Caco-2 (cell line): ENCODE data around the gene RPP14. TPM values are rescaled to one million over a fixed set of nuclear protein-coding genes. Genes with fewer than 3 reads are reported as not detected.
"Not testable (repeated sequence)": the region's sequence is repeated elsewhere in the genome, so short reads cannot be mapped to it uniquely, and the experiment has no call there.

Experiments
- BruUV-seq: library from RNA; stranded (reverse); fragments of 400-500 nt; replicated peaks from 2 replicates; lab custom pipeline; 2021; lab: Mats Ljungman, UMichigan
- CTCF ChIA-PET: fragments of 300-600 bp; sonication (Branson Sonifier 250); formaldehyde crosslinking; loops from one replicate; lab custom pipeline; 2022; ENCODE audit warnings: antibody characterized with exemption; lab: Charles Lee
- POLR2A ChIA-PET: fragments of 300-600 bp; sonication (Branson Sonifier 250); formaldehyde crosslinking; loops from one replicate; lab custom pipeline; 2022; ENCODE audit warnings: antibody characterized with exemption; lab: Charles Lee
- DNase-seq, 2 experiments: peaks; one replicate each; pipeline versions ENCODE4 v3.0.0 to v3.0.0-alpha.2; 2020 to 2022
- H3K27me3 ChIP-seq: replicated peaks from 2 replicates; pipeline ENCODE4 v1.6.0; 2011; ENCODE audit warnings: low read length; ENCODE audit not compliant: control insufficient read depth, insufficient read depth
- H3K36me3 ChIP-seq: 2 replicates; pipeline ENCODE4 v1.5.1; 2011; ENCODE audit warnings: low read length; ENCODE audit not compliant: control insufficient read depth, insufficient read depth
- H3K4me1 ChIP-seq: fragments of 250-450 bp; sonication (Bioruptor Pico); 2 replicates; pipeline ENCODE4 v1.5.1; 2020; ENCODE audit warnings: mild to moderate bottlenecking
- H3K4me3 ChIP-seq: 2 replicates; pipeline ENCODE4 v1.5.1; 2011; ENCODE audit warnings: low read depth, mild to moderate bottlenecking, control low read depth, low read length
- H3K9me3 ChIP-seq: fragments of 250-450 bp; sonication (Bioruptor Pico); 2 replicates; pipeline ENCODE4 v1.5.1; 2020; ENCODE audit warnings: mild to moderate bottlenecking, moderate library complexity
- H3K27ac Mint-ChIP-seq: one replicate; pipeline ENCODE4 v1.8.0; 2022; ENCODE audit warnings: mixed read lengths; ENCODE audit not compliant: unreplicated experiment
- H3K27me3 Mint-ChIP-seq: one replicate; pipeline ENCODE4 v1.8.0; 2022; ENCODE audit warnings: mixed read lengths; ENCODE audit not compliant: insufficient read depth, unreplicated experiment
- H3K36me3 Mint-ChIP-seq: one replicate; pipeline ENCODE4 v1.8.0; 2022; ENCODE audit warnings: mild to moderate bottlenecking, mixed read lengths; ENCODE audit not compliant: insufficient read depth, unreplicated experiment
- H3K4me1 Mint-ChIP-seq: one replicate; pipeline ENCODE4 v1.8.0; 2022; ENCODE audit warnings: low read depth, mixed read lengths; ENCODE audit not compliant: unreplicated experiment
- H3K4me3 Mint-ChIP-seq: one replicate; pipeline ENCODE4 v1.8.0; 2022; ENCODE audit warnings: mild to moderate bottlenecking, moderate library complexity, mixed read lengths; ENCODE audit not compliant: unreplicated experiment
- H3K9me3 Mint-ChIP-seq: one replicate; pipeline ENCODE4 v1.8.0; 2022; ENCODE audit warnings: mixed read lengths; ENCODE audit not compliant: unreplicated experiment
- CTCF ChIP-seq, 2 experiments: fragments of 200-600 bp in 1 of 2; IDR thresholded peaks; 1 replicate in 1 of 2; 2 replicates in 1 of 2; pipeline versions ENCODE4 v1.5.1 to v1.8.0; 2011 to 2022; ENCODE audit warnings: antibody characterized with exemption in 1 of 2, control low read depth in 1 of 2, inconsistent platforms in 1 of 2, low read depth in 1 of 2, low read length in 1 of 2, mild to moderate bottlenecking in 1 of 2, moderate library complexity in 1 of 2; ENCODE audit not compliant: insufficient read depth in 1 of 2, severe bottlenecking in 1 of 2, unreplicated experiment in 1 of 2
- intact Hi-C: fragments of 100-400 bp; cut with micrococcal nuclease; formaldehyde crosslinking; loops from one replicate; pipeline ENCODE4 v1.10.0; 2022; ENCODE audit not compliant: unreplicated experiment
- total RNA-seq: library from RNA; stranded (reverse); gene quantifications from 2 replicates; pipeline ENCODE4 v1.2.3, GENCODE V29; 2022

The RPP14 gene
- total RNA-seq, 1 experiment from 2014 or later = 24.7 TPM

DNA sequence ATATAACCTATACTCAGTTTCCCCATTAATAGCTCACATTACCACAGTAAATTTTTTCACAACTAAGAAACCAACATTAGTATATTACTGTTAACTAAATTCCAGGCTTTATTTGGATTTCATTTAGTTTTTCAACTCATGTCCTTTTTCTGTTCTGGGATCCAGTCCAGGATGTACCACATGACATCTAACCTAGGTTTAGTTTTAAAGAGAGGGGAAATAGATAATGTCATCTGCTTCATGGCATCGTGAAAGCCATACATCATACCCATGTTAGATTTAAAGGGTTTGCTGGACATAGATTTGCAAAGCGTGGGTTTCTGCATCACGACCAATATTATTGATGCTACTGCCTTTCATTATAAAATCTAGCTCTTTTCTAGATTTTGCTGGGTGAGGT, 33.2 kb upstream of the RPP14 start:
- no peaks in the 10 kb centered on the region for H3K9me3 Mint-ChIP-seq
- H3K27me3 Mint-ChIP-seq = no peaks in the 10 kb centered on the region
- BruUV-seq = no TSS peak
- TF ChIP-seq CTCF (IDR thresholded peaks at IDR 0.05; ENCODE audit: insufficient read depth in 1 of 2, low read depth in 1 of 2, low read length in 1 of 2, severe bottlenecking in 1 of 2, unreplicated experiment in 1 of 2) = no peak
- Histone ChIP-seq H3K4me3 (no peak overlapping the region), H3K36me3 (peaks cover 2% of the 10 kb centered on the region), H3K9me3 (no peaks in the 10 kb centered on the region), H3K27me3 (no peaks in the 10 kb centered on the region), H3K4me1 (no peaks in the 10 kb centered on the region)
- no peak overlapping the region for H3K4me3 Mint-ChIP-seq
- no peak overlapping the region for H3K27ac Mint-ChIP-seq
- ChIA-PET CTCF (interaction anchor here (0.6 kb wide), 1 partner anchor 212 kb away, joined by 9 read pairs; no protein-coding TSS in a partner anchor), POLR2A (no interaction called here)
- no peaks in the 10 kb centered on the region for H3K4me1 Mint-ChIP-seq
- DNase-seq = no peak
- intact Hi-C loops = no loop called here
- H3K36me3 Mint-ChIP-seq = peaks cover 7% of the 10 kb centered on the region

- H3K27ac Mint-ChIP-seq, POLR2A ChIA-PET, H3K27me3 ChIP-seq, H3K4me1 ChIP-seq, H3K9me3 ChIP-seq, intact Hi-C loops, H3K27me3 Mint-ChIP-seq, H3K4me3 ChIP-seq, H3K36me3 Mint-ChIP-seq, BruUV-seq, H3K4me3 Mint-ChIP-seq, H3K36me3 ChIP-seq, H3K4me1 Mint-ChIP-seq, DNase-seq, H3K9me3 Mint-ChIP-seq: not testable (repeated sequence)
- CTCF ChIA-PET = interaction anchor here (0.6 kb wide), 1 partner anchor 213 kb away, joined by 9 read pairs; no protein-coding TSS in a partner anchor
Observed at GRCh38 chr3:58273362-58273761, 32.7 kb upstream of the RPP14 start.

DNA sequence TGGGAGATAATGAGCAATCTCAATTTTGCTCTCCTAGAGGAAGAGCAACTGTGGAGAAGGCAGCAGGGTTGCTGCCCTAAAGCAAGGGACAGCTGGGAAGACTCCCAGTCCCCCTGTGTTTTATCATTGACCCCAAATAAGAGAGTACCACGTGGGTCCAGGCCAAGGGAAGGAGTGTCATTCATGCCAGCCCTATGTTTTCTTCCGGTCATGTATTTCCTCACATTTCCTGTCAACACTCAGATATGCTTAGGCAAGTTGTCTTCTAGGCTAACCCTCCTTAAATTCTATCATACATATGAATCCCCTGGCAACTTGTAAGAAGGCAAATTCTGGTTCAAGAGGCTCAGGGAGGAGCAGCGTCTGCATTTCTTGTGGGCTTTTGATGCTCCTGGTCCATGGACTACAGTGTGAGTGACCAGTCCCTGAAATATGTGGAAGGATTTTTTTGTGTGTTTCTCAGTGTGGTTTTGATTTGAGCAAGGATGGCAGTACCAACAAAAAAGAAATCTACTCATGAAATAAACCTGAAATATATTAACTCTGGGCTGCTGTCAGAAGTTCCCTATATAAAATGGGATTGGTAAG, 31.9 kb upstream of the RPP14 start:
- no peak for DNase-seq
- BruUV-seq = no TSS peak
- CTCF ChIA-PET = no interaction called here
- peaks cover 2% of the 10 kb centered on the region for H3K36me3 ChIP-seq
- TF ChIP-seq CTCF (IDR thresholded peaks at IDR 0.05; ENCODE audit: insufficient read depth in 1 of 2, low read depth in 1 of 2, low read length in 1 of 2, severe bottlenecking in 1 of 2, unreplicated experiment in 1 of 2) = no peak
- Mint-ChIP-seq H3K9me3 (no peaks in the 10 kb centered on the region), H3K4me1 (peaks cover 5% of the 10 kb centered on the region), H3K27ac (no peak overlapping the region), H3K36me3 (peaks cover 7% of the 10 kb centered on the region), H3K4me3 (no peak overlapping the region), H3K27me3 (no peaks in the 10 kb centered on the region)
- POLR2A ChIA-PET = no interaction called here
- H3K4me3 ChIP-seq = no peak overlapping the region
- no peaks in the 10 kb centered on the region for H3K9me3 ChIP-seq
- intact Hi-C loops = no loop called here
- no peaks in the 10 kb centered on the region for H3K27me3 ChIP-seq
- H3K4me1 ChIP-seq = no peaks in the 10 kb centered on the region
